Measurements from ENCODE around the gene GTSE1.
A peak's percentile ranks its signal among the peaks of the same experiment; 100 is the strongest.

GRCh38 chr22:46287873-46288751 lies 8.6 kb upstream of the GTSE1 start:
- TF ChIP-seq POLR2A (IDR thresholded peaks at IDR 0.05; ENCODE audit: low read length), result peak; percentile 3
- no peak for TF ChIP-seq GATA1 (IDR thresholded peaks at IDR 0.05; ENCODE audit: low read depth, low read length)

Measured in erythroblast (primary cell).